Ramos (cell line): Measurements from ENCODE around the gene PRDX6.

Experiments used
- in situ Hi-C: fragments of 300-500 bp; cut with MboI; formaldehyde crosslinking; loops from one replicate; pipeline ENCODE4 v1.14.3; 2022; ENCODE audit warnings: low sequenced_read_pairs; ENCODE audit not compliant: unreplicated experiment

The PRDX6 gene

DNA sequence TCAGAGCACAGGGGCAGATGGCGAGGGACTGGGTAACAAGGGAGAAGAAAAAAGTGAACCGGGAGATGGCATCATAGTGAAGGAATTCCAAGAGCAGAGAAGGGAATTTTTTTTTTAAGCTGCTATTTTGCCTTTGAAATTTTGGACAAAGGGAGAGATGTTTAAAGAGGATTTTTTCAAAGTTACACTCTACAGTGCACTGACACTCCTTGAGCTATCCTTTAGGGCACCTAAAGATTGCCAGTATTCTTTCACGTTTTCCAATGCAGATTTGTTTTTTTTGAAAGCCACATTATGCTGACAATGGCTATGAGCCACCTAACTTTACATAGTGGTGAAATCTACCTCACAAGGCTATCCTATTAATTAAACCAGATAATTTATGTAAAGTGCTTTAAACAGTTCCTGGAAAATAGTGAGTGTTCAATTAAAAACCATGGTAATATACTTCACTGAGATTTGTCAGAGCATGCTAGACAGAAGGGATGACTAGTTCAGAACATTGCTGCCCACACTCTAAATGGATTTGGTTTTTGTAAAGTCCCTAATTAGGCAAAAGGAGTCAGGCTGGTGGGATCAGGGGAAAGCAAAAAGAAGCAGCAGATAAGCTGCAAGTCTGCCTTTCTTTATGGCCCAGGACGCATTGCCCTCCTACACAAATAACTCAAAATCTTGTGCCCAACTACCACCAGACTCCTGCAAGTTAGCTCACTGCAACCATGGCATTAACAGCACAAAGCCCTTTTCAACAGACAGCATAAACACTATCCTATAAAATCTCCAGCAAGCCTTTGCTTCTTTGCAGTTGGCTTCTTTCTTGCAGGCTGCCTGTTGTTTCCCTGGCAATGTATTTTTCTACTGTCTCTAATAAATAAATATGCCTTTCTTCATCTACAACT lies 53.9 kb downstream of the PRDX6 start:
- in situ Hi-C loops, result no loop called here

DNA sequence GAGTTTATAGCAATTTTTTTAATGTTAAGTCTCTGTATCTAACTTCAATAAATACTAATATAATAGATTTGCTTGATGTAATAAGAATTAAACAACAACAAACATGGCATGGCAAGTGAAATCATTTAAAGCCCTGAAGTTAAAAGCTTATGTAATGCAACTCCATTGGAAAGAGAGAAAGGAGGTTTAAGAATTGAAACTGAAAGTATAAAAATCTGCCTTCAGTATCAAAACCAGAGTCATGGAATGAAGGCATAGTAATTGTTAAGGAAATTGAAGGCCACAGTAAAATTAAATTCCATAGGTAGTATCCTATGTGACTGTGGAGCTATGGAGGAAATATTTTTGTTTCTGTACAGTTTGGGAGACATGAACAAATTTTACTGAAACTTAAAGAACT lies 55.1 kb downstream of the PRDX6 start:
- in situ Hi-C loops, result no loop called here

DNA sequence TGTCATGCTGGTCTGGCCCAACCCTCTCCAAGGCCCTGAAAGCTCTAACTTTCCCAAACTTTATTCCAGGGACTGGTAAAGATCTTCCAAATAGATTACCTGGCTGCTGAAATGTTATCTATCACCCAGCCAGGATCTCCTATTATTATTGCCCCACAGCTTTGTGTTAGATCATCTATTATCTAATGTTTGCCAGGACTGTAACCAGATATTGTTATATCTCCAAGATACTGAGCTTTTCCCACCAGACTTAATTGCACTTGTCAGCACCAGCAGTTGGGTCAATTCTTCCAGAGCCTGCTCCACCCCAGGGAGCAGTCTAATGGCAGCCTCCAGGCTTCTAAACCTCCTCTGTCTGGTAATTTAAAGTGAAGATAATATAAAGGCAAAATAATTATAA lies 59.1 kb downstream of the PRDX6 start:
- in situ Hi-C loops, result no loop called here
